HL-60 (cell line): ENCODE results near the gene GRIK2.

ENCODE experiments used
- GABPA ChIP-seq: IDR thresholded peaks from 2 replicates; pipeline ENCODE4 v1.6.1; 2012; ENCODE audit warnings: low read depth
- POLR2AphosphoS5 ChIP-seq: IDR thresholded peaks from 2 replicates; pipeline ENCODE4 v1.6.1; 2012; ENCODE audit warnings: low read depth
- TF ChIP-seq, protein P1 (sequence below): IDR thresholded peaks from one replicate; pipeline ENCODE4 v1.5.1; 2011; ENCODE audit warnings: low read length, control low read depth, inconsistent platforms; ENCODE audit not compliant: insufficient read depth
- TF ChIP-seq, protein P2 (sequence below): IDR thresholded peaks from 2 replicates; pipeline ENCODE4 v1.6.1; 2012; ENCODE audit warnings: low read depth; ENCODE audit not compliant: insufficient replicate concordance

DNA sequence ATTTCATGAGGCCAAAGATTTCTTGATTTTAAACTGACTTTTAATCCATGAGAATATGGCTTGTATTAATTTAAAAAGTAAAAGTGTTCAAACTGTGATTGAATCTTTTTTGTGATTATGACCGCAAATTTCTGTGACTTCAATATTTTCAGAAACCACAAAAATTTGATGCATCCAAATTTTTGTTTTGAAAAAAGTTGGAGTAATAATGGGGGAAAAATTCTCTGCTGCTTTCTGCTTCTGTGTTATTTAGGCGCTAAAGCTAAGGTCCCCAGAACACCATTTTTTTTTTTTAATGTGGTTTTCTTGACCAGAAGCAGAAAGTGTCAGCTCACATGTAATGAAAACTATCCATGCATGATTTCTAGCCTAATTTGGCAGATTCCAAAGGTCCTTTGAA, 65.3 kb downstream of the GRIK2 start:
- TF ChIP-seq, protein P1, sequence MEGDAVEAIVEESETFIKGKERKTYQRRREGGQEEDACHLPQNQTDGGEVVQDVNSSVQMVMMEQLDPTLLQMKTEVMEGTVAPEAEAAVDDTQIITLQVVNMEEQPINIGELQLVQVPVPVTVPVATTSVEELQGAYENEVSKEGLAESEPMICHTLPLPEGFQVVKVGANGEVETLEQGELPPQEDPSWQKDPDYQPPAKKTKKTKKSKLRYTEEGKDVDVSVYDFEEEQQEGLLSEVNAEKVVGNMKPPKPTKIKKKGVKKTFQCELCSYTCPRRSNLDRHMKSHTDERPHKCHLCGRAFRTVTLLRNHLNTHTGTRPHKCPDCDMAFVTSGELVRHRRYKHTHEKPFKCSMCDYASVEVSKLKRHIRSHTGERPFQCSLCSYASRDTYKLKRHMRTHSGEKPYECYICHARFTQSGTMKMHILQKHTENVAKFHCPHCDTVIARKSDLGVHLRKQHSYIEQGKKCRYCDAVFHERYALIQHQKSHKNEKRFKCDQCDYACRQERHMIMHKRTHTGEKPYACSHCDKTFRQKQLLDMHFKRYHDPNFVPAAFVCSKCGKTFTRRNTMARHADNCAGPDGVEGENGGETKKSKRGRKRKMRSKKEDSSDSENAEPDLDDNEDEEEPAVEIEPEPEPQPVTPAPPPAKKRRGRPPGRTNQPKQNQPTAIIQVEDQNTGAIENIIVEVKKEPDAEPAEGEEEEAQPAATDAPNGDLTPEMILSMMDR, result no peak
- TF ChIP-seq POLR2AphosphoS5 (no peak), GABPA (no peak)
- TF ChIP-seq, protein P2, sequence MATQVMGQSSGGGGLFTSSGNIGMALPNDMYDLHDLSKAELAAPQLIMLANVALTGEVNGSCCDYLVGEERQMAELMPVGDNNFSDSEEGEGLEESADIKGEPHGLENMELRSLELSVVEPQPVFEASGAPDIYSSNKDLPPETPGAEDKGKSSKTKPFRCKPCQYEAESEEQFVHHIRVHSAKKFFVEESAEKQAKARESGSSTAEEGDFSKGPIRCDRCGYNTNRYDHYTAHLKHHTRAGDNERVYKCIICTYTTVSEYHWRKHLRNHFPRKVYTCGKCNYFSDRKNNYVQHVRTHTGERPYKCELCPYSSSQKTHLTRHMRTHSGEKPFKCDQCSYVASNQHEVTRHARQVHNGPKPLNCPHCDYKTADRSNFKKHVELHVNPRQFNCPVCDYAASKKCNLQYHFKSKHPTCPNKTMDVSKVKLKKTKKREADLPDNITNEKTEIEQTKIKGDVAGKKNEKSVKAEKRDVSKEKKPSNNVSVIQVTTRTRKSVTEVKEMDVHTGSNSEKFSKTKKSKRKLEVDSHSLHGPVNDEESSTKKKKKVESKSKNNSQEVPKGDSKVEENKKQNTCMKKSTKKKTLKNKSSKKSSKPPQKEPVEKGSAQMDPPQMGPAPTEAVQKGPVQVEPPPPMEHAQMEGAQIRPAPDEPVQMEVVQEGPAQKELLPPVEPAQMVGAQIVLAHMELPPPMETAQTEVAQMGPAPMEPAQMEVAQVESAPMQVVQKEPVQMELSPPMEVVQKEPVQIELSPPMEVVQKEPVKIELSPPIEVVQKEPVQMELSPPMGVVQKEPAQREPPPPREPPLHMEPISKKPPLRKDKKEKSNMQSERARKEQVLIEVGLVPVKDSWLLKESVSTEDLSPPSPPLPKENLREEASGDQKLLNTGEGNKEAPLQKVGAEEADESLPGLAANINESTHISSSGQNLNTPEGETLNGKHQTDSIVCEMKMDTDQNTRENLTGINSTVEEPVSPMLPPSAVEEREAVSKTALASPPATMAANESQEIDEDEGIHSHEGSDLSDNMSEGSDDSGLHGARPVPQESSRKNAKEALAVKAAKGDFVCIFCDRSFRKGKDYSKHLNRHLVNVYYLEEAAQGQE, result no peak
